DOHH2 (cell line): Measurements from ENCODE around the gene CPNE5.

Source experiments
- H3F3A ChIP-seq: fragments of 200-600 bp; sonication (generic), shearing (Covaris generic); 2 replicates; pipeline ENCODE4 v1.6.0; 2016; ENCODE audit warnings: antibody characterized with exemption, mild to moderate bottlenecking; ENCODE audit not compliant: control insufficient read depth, insufficient read depth
- H3K27ac ChIP-seq: fragments of 200-600 bp; sonication (generic); 2 replicates; pipeline ENCODE4 v1.5.1; 2014; ENCODE audit warnings: low read depth, mild to moderate bottlenecking, low read length, moderate library complexity
- H3K27me3 ChIP-seq: fragments of 200-600 bp; sonication (generic); 2 replicates; pipeline ENCODE4 v1.6.1; 2014; ENCODE audit warnings: mild to moderate bottlenecking, low read length, mixed read lengths; ENCODE audit not compliant: control insufficient read depth
- H3K36me3 ChIP-seq: fragments of 200-600 bp; sonication (generic); 2 replicates; pipeline ENCODE4 v1.6.1; 2014; ENCODE audit warnings: mild to moderate bottlenecking, low read length, moderate library complexity, mixed read lengths; ENCODE audit not compliant: control insufficient read depth
- H3K4me1 ChIP-seq: fragments of 200-600 bp; sonication (generic); 2 replicates; pipeline ENCODE4 v1.6.1; 2014; ENCODE audit warnings: mild to moderate bottlenecking, low read length, mixed read lengths; ENCODE audit not compliant: control insufficient read depth
- H3K4me2 ChIP-seq: fragments of 200-600 bp; sonication (generic); 2 replicates; pipeline ENCODE4 v1.6.0; 2014; ENCODE audit warnings: mild to moderate bottlenecking, low read length, moderate library complexity
- H3K4me3 ChIP-seq: fragments of 200-600 bp; sonication (generic); 2 replicates; pipeline ENCODE4 v1.5.1; 2014; ENCODE audit warnings: mild to moderate bottlenecking, low read length, mixed read lengths
- H3K79me2 ChIP-seq: fragments of 200-600 bp; sonication (generic); 2 replicates; pipeline ENCODE4 v1.6.1; 2014; ENCODE audit warnings: mild to moderate bottlenecking, low read length, mixed read lengths; ENCODE audit not compliant: control insufficient read depth
- H3K9me2 ChIP-seq: fragments of 200-600 bp; sonication (generic); replicated peaks from 2 replicates; pipeline ENCODE4 v1.6.1; 2014; ENCODE audit warnings: mild to moderate bottlenecking, low read length, mixed read lengths; ENCODE audit not compliant: control insufficient read depth
- H3K9me3 ChIP-seq: fragments of 200-600 bp; sonication (generic); 2 replicates; pipeline ENCODE4 v1.6.1; 2014; ENCODE audit warnings: antibody characterized with exemption, low read length, mixed read lengths; ENCODE audit not compliant: control insufficient read depth, insufficient read depth
- H4K20me1 ChIP-seq: fragments of 200-600 bp; sonication (generic); 2 replicates; pipeline ENCODE4 v1.6.0; 2014; ENCODE audit warnings: low read depth, mild to moderate bottlenecking, antibody characterized with exemption, low read length, moderate library complexity; ENCODE audit not compliant: control insufficient read depth, insufficient read depth
- CTCF ChIP-seq: fragments of 200-600 bp; sonication (generic); IDR thresholded peaks from one replicate; pipeline ENCODE4 v1.5.1; 2014; ENCODE audit warnings: antibody characterized with exemption, mild to moderate bottlenecking, low read depth, low read length; ENCODE audit not compliant: poor library complexity, severe bottlenecking
- EZH2phosphoT487 ChIP-seq: fragments of 200-600 bp; sonication (generic); IDR thresholded peaks from 2 replicates; pipeline ENCODE4 v1.6.1; 2017; ENCODE audit warnings: borderline replicate concordance, mild to moderate bottlenecking, antibody characterized with exemption, low read length, moderate library complexity, mixed read lengths

Gene CPNE5

GRCh38 chr6:36852481-36853147, 13.4 kb upstream of the CPNE5 start:
- Histone ChIP-seq H3K36me3 (peaks cover 66% of the 10 kb centered on the region), H3K9me3 (no peaks in the 10 kb centered on the region), H3K79me2 (peaks cover 10% of the 10 kb centered on the region), H3K4me3 (no peak overlapping the region), H4K20me1 (no peaks in the 10 kb centered on the region), H3F3A (no peaks in the 10 kb centered on the region), H3K27me3 (no peaks in the 10 kb centered on the region), H3K4me1 (no peaks in the 10 kb centered on the region), H3K9me2 (no peaks in the 10 kb centered on the region), H3K4me2 (no peak overlapping the region), H3K27ac (no peak overlapping the region)
- TF ChIP-seq CTCF (no peak), EZH2phosphoT487 (no peak)

GRCh38 chr6:36851626-36852025, 12.4 kb upstream of the CPNE5 start:
- no peaks in the 10 kb centered on the region for H3K4me1 ChIP-seq
- no peaks in the 10 kb centered on the region for H3F3A ChIP-seq
- H3K79me2 ChIP-seq = peaks cover 1% of the 10 kb centered on the region; the same call in 1 of the 2 replicates
- H3K9me2 ChIP-seq = no peaks in the 10 kb centered on the region
- peaks cover 56% of the 10 kb centered on the region for H3K36me3 ChIP-seq
- H3K27ac ChIP-seq = no peak overlapping the region
- no peaks in the 10 kb centered on the region for H3K9me3 ChIP-seq
- H3K4me2 ChIP-seq = no peak overlapping the region
- no peak for TF ChIP-seq CTCF
- TF ChIP-seq EZH2phosphoT487 = no peak
- H3K27me3 ChIP-seq = no peaks in the 10 kb centered on the region
- no peak overlapping the region for H3K4me3 ChIP-seq
- H4K20me1 ChIP-seq = no peaks in the 10 kb centered on the region

DNA sequence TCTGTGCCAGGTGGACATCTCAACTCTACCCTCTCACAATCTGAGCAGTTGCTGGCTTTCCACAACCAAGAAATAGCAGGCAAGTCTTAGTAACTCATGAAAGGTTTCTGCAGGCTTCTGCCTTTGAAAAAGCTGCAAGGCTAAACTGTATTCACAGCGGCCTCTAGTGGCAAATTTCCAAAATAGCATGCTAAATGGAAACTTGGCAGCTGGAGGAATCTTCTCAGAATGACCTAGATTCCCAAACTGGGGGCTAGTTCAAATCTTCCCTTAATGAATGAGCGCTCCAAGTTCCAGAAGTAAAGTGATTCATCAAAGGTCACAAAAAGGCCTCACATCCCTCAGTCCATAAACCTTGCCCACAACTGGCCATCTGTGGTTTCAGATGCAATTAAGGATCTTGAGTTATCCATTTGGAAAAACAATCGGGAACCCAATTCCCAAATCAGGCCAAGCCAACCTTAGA, 11.9 kb upstream of the CPNE5 start:
- no peaks in the 10 kb centered on the region for H3K9me2 ChIP-seq
- H3K79me2 ChIP-seq = no peaks in the 10 kb centered on the region
- H3K36me3 ChIP-seq = peaks cover 51% of the 10 kb centered on the region
- H4K20me1 ChIP-seq = no peaks in the 10 kb centered on the region
- no peak overlapping the region for H3K4me3 ChIP-seq
- H3F3A ChIP-seq = no peaks in the 10 kb centered on the region
- no peaks in the 10 kb centered on the region for H3K4me1 ChIP-seq
- no peaks in the 10 kb centered on the region for H3K9me3 ChIP-seq
- no peak overlapping the region for H3K4me2 ChIP-seq
- TF ChIP-seq CTCF (peak; percentile 86), EZH2phosphoT487 (no peak)
- no peaks in the 10 kb centered on the region for H3K27me3 ChIP-seq
- H3K27ac ChIP-seq = no peak overlapping the region
